Stimulated activated CD4-positive, alpha-beta T cell treated with anti-CD3 and anti-CD28 coated beads, Interleukin-1b, Interleukin-23, amount 100 ng/mL, for 24 hours (primary cell): ENCODE measurements around the gene ZNF185.

Experiments
- DNase-seq, 4 experiments: peaks; one replicate each; pipeline ENCODE4 v3.0.0-alpha.2; 2020; ENCODE audit warnings: low read depth in 4 of 4, low spot score in 1 of 4

Gene ZNF185

DNA sequence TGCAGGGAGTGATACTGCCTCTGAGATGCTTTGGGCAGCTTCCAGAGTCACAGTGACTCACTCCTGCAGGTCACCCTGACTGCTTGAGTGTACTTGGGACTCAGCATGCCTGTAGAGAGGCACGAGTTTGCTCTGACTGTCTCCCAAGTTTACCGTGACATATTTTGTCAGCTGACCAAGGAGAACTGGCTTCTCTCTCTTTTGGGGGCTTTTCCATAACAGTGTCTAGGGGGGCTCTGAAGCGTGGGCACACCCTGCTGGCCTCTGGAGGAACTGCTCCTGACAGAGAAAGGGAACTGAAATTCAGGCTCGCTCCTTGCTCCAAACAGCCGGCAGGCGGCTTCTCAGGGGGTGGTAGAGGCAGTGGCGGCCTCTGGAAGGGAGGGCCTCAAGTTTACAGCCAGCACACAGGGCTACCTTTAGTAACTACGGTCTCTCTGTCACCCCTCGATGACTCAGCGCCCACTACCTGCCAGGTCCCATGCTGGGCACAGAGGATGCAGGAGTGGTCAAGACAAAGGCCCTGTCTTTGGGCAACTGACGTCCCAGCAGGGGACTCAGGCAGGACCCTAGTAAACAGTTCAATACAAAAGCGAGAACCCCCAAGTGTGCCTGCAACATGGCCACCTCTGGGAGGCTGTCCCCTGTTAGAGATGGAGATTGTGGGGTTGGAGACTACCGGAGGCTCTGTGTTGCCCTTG is 17.8 kb downstream of the ZNF185 start:
- no peak for DNase-seq

DNA sequence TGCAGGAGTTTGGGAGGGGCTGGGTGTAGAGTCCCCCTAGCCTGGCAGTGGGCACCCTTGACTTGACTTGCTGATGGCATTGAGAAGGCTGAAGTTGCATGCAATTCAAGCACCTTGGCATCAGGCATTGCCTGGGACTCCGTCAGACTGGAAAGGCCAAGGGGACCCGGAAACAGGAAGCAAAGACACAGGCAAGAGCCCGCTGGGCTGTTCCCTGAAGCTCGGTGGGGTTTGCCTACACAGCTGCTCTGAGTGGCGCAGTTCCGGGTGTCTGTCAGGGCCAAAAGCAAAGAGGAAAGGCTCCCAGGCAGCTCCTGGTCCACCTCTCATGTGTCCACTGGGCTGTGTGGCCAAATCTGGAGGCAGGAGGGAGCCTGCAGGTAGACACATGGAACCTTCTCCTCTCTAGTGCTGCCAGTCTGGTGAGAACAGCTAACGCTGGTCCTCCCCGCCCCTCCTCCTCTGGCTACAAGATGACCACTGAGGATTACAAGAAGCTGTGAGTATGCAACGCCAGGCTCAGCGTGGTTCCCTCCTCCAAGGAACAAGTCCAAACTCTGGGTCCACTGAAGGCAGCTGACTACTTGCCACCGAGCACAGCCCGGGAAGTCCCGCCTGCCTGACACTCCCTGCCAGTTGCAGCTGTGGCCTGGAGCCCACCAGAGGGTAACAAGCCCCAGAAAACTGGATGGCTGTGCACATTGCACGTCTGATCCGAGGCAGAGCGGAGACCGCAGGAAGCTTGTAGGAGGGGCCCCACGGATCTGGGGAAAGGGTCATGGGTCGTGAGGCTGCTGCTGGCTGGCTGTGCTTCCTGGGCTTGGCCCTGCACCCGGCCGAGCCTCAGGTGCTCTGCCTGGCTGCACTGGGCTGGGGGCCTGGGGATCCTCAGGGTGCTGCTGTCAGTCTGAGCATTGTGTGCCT is 20.1 kb downstream of the ZNF185 start:
- DNase-seq, result no peak

- no peak for DNase-seq
Observed at GRCh38 chrX:152918707-152919106, 20.8 kb downstream of the ZNF185 start.

DNA sequence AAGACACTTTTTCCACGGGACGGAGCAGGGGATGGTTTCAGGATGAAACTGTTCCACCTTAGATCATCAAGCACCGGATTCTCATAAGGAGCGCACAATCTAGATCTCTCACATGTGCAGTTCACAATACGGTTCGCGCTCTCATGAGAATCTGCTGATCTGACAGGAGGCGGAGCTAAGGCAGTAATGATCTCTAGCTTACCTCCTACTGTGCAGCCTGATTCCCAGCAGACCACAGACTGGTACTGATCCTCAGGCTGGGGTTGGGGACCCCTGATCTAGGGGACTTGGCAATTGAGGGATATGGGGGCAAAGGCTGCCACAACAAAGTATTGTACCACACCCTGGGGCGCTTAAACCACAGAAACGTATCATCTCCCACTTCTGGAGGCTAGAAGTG is 25.7 kb downstream of the ZNF185 start:
- DNase-seq, result no peak

GRCh38 chrX:152925835-152926234 is 28.0 kb downstream of the ZNF185 start:
- DNase-seq, result no peak

DNA sequence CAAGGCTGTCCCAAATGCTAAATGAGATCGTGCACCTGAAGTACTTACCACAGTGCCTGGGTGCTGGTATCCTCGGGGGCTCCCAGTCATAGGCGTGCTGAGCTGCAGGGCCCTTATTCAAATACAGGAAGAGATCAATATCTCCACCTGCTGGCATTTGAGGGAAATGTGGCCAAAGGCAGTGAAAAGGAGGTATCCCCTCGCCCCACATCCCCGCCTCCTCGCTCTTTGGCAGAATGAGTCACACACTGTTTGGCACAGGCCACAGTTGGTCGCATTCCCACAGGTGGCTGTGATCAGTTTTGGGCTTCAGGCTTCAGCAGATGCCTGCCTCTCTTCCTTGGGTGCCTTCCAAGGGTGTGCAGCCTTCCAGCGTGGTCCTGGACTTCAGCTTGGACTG is 28.4 kb downstream of the ZNF185 start:
- peak; percentile 15 to 26 (median 18) for DNase-seq

- no peak for DNase-seq
Observed at GRCh38 chrX:152926923-152927322, 29.1 kb downstream of the ZNF185 start.

- no peak for DNase-seq
Observed at GRCh38 chrX:152927858-152928760, 30.2 kb downstream of the ZNF185 start.

GRCh38 chrX:152928761-152929400 is 31.0 kb downstream of the ZNF185 start:
- no peak for DNase-seq

DNA sequence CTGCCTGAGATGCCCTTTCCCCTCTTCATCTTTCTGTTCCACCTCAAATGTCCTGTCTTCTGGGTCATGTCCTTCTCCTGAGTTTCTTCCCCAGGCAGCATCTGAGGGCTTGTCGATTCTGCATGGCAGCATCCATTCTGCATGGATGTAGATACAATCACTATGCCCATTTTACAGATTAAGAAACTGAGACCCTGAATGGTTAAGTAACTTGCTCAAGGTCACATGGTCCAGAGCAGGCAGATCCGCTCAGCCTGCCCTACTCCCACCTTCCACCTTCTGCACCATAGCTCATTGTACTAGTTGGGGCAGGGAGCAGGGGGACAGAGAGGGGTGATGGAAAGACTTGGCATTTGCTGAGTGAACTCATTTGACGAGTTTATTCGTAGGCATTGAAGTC is 32.0 kb downstream of the ZNF185 start:
- no peak for DNase-seq

DNA sequence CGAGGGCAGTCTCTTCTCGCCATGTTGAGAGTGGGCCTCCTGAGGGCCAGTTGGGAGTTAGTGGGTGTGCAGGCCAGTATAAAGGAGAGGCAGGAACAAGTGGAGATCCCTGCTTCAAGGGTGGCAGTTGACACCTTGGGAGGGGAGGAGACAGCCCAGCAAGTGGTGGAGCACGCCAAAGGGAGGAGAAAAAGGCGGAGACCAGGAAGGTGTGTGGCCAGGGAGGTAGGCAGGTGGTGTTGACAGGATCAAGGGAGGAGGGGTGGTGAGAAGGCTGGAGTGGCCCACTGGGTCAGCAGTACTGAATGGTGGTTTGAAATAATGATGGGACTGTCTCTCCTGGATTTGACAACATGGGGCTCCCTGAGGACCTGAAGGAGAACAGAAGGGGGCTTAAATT is 32.6 kb downstream of the ZNF185 start:
- no peak for DNase-seq

DNA sequence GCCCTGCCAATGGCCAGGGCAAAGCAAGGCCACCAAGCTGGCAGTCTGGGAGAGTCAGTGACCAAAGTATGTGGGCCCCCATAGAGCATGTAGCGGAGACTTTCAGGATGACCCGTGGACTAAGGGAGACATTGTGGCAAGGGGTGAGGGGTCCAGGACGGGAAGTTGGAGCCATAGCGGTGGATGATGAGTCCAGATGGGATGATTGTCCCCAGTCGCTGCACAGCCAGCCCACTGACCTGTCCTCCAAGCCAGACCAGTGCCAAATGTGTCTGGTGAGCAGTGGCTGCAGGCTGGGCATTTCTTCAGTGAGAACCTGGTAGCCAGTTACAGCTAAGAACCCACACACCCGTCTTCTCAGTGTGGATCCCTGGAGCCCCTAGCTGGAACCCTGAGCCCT is 34.3 kb downstream of the ZNF185 start:
- DNase-seq, result no peak

DNA sequence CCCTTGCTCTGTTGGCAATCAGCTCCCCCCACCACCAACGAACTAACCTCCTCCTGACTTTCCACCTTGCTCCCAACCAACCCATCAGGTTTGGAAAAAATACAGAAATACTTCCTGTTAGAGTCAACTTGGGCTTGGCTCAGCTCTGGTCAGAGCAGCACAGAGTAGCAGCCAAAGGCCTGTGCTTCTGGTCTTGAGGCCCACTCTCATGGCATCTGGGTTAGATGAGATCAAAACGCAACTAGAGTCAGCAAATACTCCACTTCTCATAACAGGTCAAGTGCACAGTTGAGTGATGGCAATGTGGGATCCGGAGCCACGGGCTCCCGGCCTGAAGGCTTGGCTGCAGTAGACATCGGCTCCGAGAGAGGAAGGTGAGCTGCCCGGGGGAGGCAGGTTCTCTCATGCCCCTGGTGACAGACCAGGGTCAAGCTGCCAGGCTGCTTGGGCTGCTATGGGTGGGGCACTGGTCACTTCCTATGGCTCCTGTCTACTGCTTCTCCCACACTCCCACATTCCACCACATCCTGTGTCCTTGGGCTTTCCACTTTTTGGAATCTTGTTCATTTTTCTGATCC is 34.8 kb downstream of the ZNF185 start:
- no peak for DNase-seq

GRCh38 chrX:152936306-152936705 is 38.4 kb downstream of the ZNF185 start:
- no peak for DNase-seq

- DNase-seq, result no peak
Observed at GRCh38 chrX:152937236-152937635, 39.4 kb downstream of the ZNF185 start.

- peak; percentile 62 to 78 (median 74) for DNase-seq
Observed at GRCh38 chrX:152941328-152942076, 43.6 kb downstream of the ZNF185 start.

DNA sequence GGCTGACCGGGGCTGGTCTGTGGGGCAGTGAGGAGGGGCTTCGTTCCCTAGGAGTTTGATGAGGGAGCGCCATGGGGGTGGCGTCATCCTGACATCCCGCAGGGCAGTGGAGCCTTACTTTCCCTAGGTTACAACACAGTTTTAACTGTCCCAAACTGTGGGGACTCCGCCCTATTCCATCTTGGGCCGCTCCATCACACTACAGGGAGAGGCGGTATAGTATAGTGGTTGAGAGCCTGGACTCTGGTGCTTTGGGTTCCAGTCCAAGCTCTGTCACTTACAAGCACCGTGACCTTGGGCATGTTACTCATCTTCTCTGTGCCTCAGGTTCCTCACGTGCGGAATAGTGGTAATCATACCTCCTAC is 44.2 kb downstream of the ZNF185 start:
- peak in 1 of 4 experiments; percentile 0 for DNase-seq

DNA sequence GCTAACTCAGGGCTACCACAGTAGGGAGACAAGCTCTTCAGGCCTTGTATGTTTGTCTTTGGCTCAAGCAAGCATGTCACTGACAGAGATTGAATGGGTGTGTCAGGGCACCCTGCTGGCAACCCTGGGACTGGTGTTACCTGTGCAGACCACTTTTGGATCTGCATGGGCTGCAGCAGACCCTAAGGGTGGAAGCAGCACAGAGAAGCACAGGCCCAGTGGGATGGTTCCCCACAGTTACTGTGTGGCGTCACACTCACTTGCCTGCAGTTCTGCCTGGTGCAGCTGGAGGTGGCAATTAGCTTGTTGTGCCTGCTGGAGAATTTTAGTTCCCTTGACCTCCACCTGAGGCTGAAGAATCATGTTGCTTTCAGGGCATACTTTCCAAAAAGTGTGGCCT is 46.0 kb downstream of the ZNF185 start:
- DNase-seq, result no peak

DNA sequence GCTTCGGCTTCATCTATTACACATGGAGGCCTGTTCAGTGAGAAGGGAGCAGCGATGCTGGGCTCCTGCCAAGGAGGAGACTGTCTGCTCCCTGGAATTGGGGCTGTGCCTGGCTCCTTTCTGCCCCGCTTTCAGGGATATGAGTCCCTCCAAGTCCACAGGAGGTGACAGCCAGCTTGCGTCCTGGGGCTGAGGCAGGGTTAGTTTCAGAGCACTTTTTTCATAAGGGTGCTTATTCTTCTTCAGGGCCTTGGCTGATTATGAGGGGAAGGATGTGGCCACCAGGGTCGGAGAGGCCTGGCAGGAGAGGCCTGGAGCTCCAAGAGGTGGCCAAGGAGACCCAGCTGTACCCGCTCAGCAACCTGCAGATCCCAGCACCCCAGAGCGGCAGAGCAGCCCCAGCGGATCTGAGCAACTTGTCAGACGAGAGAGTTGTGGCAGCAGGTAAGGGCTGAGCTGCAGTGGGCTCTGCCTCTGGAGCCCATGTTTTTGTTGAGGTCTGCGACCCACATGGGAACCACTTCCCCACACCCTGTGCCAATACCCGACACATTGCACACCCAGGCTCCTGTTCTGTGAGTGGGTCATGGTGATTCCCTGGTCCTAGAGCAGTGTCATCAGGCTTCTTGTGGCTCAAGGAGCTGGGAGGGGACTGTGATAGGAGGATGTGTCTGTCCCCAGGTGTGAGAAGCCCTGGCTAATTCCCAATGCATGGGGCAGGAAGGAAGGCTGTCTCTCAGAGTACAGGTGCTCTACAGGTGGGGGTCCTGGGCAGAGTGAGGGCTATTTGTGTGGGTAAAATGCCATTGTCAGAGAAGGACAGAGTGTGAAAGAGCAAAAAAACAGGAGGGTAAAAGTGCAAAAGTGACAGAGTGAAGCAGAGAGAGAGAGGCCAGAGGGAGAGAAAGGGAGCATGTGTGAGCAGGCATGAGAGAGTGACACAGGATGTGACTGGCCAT is 47.4 kb downstream of the ZNF185 start:
- no peak for DNase-seq
